Activated CD4-positive, CD25-positive, alpha-beta regulatory T cell treated with anti-CD3 and anti-CD28 coated beads, Interleukin-2, amount 50 U/mL, for 16 hours (primary cell): ENCODE data around the gene ACSL1.

ENCODE experiments used
- DNase-seq: peaks from one replicate; pipeline ENCODE4 v3.0.0-alpha.2; 2020; ENCODE audit warnings: low read depth, low spot score

The ACSL1 gene

GRCh38 chr4:184825896-184826690 lies at the start of gene ACSL1:
Gene ACSL1 (minus strand): TSS chr4:184825968. CDS start chr4:184803514, 22,454 bp downstream.
- DNase-seq = peak; percentile 53

GRCh38 chr4:184873054-184873453 lies 47.3 kb upstream of the ACSL1 start:
- no peak for DNase-seq

- DNase-seq = no peak
Measured at GRCh38 chr4:184870718-184871117, 45.0 kb upstream of the ACSL1 start.

GRCh38 chr4:184868623-184869022 lies 42.9 kb upstream of the ACSL1 start:
- DNase-seq = no peak

- DNase-seq = no peak
Measured at GRCh38 chr4:184863916-184864315, 38.1 kb upstream of the ACSL1 start.

GRCh38 chr4:184861047-184861446 lies 35.3 kb upstream of the ACSL1 start:
- DNase-seq = no peak

- DNase-seq = no peak
Measured at GRCh38 chr4:184860018-184860779, 34.4 kb upstream of the ACSL1 start.

GRCh38 chr4:184857441-184858121 lies 31.8 kb upstream of the ACSL1 start:
- no peak for DNase-seq

- no peak for DNase-seq
Measured at GRCh38 chr4:184856277-184856609, 30.5 kb upstream of the ACSL1 start.

GRCh38 chr4:184854673-184855072 lies 28.9 kb upstream of the ACSL1 start:
- no peak for DNase-seq

- DNase-seq = no peak
Measured at GRCh38 chr4:184853436-184853835, 27.7 kb upstream of the ACSL1 start.

- DNase-seq = no peak
Measured at GRCh38 chr4:184851886-184852285, 26.1 kb upstream of the ACSL1 start.

- no peak for DNase-seq
Measured at GRCh38 chr4:184851200-184851541, 25.4 kb upstream of the ACSL1 start.

GRCh38 chr4:184850431-184851199 lies 24.8 kb upstream of the ACSL1 start:
- DNase-seq = no peak

- no peak for DNase-seq
Measured at GRCh38 chr4:184850018-184850417, 24.2 kb upstream of the ACSL1 start.

- no peak for DNase-seq
Measured at GRCh38 chr4:184849185-184849584, 23.4 kb upstream of the ACSL1 start.

GRCh38 chr4:184848510-184848909 lies 22.7 kb upstream of the ACSL1 start:
- DNase-seq = no peak

- DNase-seq = no peak
Measured at GRCh38 chr4:184846531-184846930, 20.8 kb upstream of the ACSL1 start.

- DNase-seq = no peak
Measured at GRCh38 chr4:184845367-184846021, 19.7 kb upstream of the ACSL1 start.

GRCh38 chr4:184844742-184845141 lies 19.0 kb upstream of the ACSL1 start:
- DNase-seq = no peak

GRCh38 chr4:184843984-184844554 lies 18.3 kb upstream of the ACSL1 start:
- no peak for DNase-seq
